ENCODE results near the gene SERPINB3. TPM values are rescaled to one million over a fixed set of nuclear protein-coding genes. Genes with fewer than 3 reads are reported as not detected.

The SERPINB3 gene
- total RNA-seq, 1 donor from 2014 or later = not detected

- DNase-seq (ENCODE audit: low spot score) = no peak
Measured at GRCh38 chr18:63613420-63613819, 48.3 kb downstream of the SERPINB3 start.

GRCh38 chr18:63606526-63606925, 55.2 kb downstream of the SERPINB3 start:
- Mint-ChIP-seq H3K36me3 (ENCODE audit: low read depth) (no peaks in the 10 kb centered on the region), H3K27ac (ENCODE audit: unreplicated experiment) (no peak overlapping the region), H3K9me3 (ENCODE audit: low read depth) (no peaks in the 10 kb centered on the region), H3K4me1 (ENCODE audit: low read depth) (no peaks in the 10 kb centered on the region), H3K27me3 (ENCODE audit: low read depth) (peaks cover 26% of the 10 kb centered on the region), H3K4me3 (ENCODE audit: unreplicated experiment) (no peak overlapping the region)
- TF ChIP-seq CTCF (IDR thresholded peaks at IDR 0.05) = no peak
- no peak for DNase-seq (ENCODE audit: low spot score)

More at GRCh38 chr18:63613420-63613819, 48.3 kb downstream of the SERPINB3 start:
- Mint-ChIP-seq H3K4me3 (ENCODE audit: unreplicated experiment) (no peak overlapping the region), H3K27me3 (ENCODE audit: low read depth) (peaks cover 17% of the 10 kb centered on the region), H3K9me3 (ENCODE audit: low read depth) (no peaks in the 10 kb centered on the region), H3K36me3 (ENCODE audit: low read depth) (no peaks in the 10 kb centered on the region), H3K27ac (ENCODE audit: unreplicated experiment) (no peak overlapping the region), H3K4me1 (ENCODE audit: low read depth) (no peaks in the 10 kb centered on the region)
- TF ChIP-seq CTCF (IDR thresholded peaks at IDR 0.05) = no peak

Other genes with a start within 250 kb of the SERPINB3 start
- 54.9 to 64.8 TPM (median 55.1 TPM) in 3 replicates for gene VPS4B, start 239.4 kb downstream of the SERPINB3 start, total RNA-seq
- gene SERPINB5, start 184.9 kb downstream of the SERPINB3 start, total RNA-seq = 0.24 TPM in 1 of 3 replicates, not detected in the others
- gene SERPINB12, start 119.5 kb downstream of the SERPINB3 start, total RNA-seq = not detected in 3 replicates
- not detected in 3 replicates for gene SERPINB13, start 74.5 kb downstream of the SERPINB3 start, total RNA-seq
- not detected in 3 replicates for gene SERPINB4, start 17.6 kb downstream of the SERPINB3 start, total RNA-seq
- not detected in 3 replicates for gene SERPINB11, start 41.1 kb upstream of the SERPINB3 start, total RNA-seq
- gene SERPINB7, start 113.5 kb upstream of the SERPINB3 start, total RNA-seq = not detected in 3 replicates
- gene SERPINB2, start 225.8 kb upstream of the SERPINB3 start, total RNA-seq = not detected in 3 replicates
- not detected in 3 replicates for gene SERPINB10, start 246.1 kb upstream of the SERPINB3 start, total RNA-seq